NB4 (cell line): Measurements from ENCODE around the gene LSM3.

Experiments
- POLR2A ChIP-seq: IDR thresholded peaks from 2 replicates; pipeline ENCODE4 v1.6.1; 2011; ENCODE audit warnings: mild to moderate bottlenecking; ENCODE audit not compliant: insufficient read length; ENCODE audit errors: extremely low read depth
- TF ChIP-seq, protein P1 (sequence below): IDR thresholded peaks from one replicate; pipeline ENCODE4 v1.5.1; 2012; ENCODE audit warnings: low read depth, low read length

DNA sequence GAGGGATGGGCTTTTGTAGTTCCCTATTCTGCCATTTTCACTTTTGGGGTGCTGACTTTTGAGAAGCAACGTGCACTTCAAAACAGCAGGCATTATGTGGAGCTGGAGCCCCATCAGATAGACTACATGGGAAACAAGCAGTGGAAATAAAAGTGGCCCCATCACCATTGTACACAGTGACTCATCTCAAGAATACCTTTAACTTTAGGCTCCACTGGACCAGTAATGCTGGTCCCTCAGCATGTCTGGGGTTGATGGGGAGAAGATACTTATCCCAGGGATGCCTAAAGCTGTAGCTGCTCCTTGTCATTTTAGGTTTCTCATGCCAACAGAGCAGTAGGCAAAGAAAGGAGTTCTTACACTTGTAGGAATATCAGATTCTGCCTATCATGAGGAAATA lies 45.0 kb downstream of the LSM3 start:
- no peak for TF ChIP-seq POLR2A
- TF ChIP-seq, protein P1, sequence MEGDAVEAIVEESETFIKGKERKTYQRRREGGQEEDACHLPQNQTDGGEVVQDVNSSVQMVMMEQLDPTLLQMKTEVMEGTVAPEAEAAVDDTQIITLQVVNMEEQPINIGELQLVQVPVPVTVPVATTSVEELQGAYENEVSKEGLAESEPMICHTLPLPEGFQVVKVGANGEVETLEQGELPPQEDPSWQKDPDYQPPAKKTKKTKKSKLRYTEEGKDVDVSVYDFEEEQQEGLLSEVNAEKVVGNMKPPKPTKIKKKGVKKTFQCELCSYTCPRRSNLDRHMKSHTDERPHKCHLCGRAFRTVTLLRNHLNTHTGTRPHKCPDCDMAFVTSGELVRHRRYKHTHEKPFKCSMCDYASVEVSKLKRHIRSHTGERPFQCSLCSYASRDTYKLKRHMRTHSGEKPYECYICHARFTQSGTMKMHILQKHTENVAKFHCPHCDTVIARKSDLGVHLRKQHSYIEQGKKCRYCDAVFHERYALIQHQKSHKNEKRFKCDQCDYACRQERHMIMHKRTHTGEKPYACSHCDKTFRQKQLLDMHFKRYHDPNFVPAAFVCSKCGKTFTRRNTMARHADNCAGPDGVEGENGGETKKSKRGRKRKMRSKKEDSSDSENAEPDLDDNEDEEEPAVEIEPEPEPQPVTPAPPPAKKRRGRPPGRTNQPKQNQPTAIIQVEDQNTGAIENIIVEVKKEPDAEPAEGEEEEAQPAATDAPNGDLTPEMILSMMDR, result no peak
